Astrocyte (in vitro differentiated cells and primary cell): ENCODE data around the gene FABP3. TPM values are rescaled to one million over a fixed set of nuclear protein-coding genes. Genes with fewer than 3 reads are reported as not detected.

Source experiments
- DNase-seq: peaks from one replicate; pipeline ENCODE4 v3.0.0-alpha.2; 2010; ENCODE audit warnings: low read depth
- FAIRE-seq: peaks from 2 replicates; lab custom pipeline; 2011; peaks lifted over from hg19 to GRCh38; lab: Jason Lieb, UNC
- H2AFZ ChIP-seq: 2 replicates; pipeline ENCODE4 v1.6.0; 2012; ENCODE audit warnings: low read depth, low read length, inconsistent platforms
- H3K27ac ChIP-seq: 2 replicates; pipeline ENCODE4 v1.5.1; 2011; ENCODE audit warnings: low read depth, low read length, inconsistent platforms
- H3K27me3 ChIP-seq: 2 replicates; pipeline ENCODE4 v1.6.0; 2011; ENCODE audit warnings: low read length, inconsistent platforms; ENCODE audit not compliant: insufficient read depth
- H3K36me3 ChIP-seq: 2 replicates; pipeline ENCODE4 v1.5.1; 2011; ENCODE audit warnings: low read length, inconsistent platforms; ENCODE audit not compliant: insufficient read depth
- H3K4me1 ChIP-seq: 2 replicates; pipeline ENCODE4 v1.5.1; 2011; ENCODE audit warnings: low read length, inconsistent platforms; ENCODE audit not compliant: insufficient read depth
- H3K4me2 ChIP-seq: 2 replicates; pipeline ENCODE4 v1.6.0; 2012; ENCODE audit warnings: low read length, inconsistent platforms
- H3K4me3 ChIP-seq: 2 replicates; pipeline ENCODE4 v1.5.1; 2011; ENCODE audit warnings: low read depth, mild to moderate bottlenecking, low read length, inconsistent platforms; ENCODE audit not compliant: insufficient read depth
- H3K79me2 ChIP-seq: 2 replicates; pipeline ENCODE4 v1.6.0; 2012; ENCODE audit warnings: mild to moderate bottlenecking, low read length, inconsistent platforms; ENCODE audit not compliant: insufficient read depth
- H3K9ac ChIP-seq: 2 replicates; pipeline ENCODE4 v1.6.0; 2012; ENCODE audit warnings: mild to moderate bottlenecking, low read length, inconsistent platforms
- H3K9me3 ChIP-seq: 2 replicates; pipeline ENCODE4 v1.5.1; 2012; ENCODE audit warnings: low read depth, mild to moderate bottlenecking, low read length, inconsistent platforms; ENCODE audit not compliant: insufficient read depth
- H4K20me1 ChIP-seq: 2 replicates; pipeline ENCODE4 v1.6.0; 2012; ENCODE audit warnings: low read length, inconsistent platforms; ENCODE audit not compliant: insufficient read depth
- H3K27ac Mint-ChIP-seq: one replicate; pipeline ENCODE4 v1.8.0; 2021; ENCODE audit warnings: mild to moderate bottlenecking, mixed read lengths; ENCODE audit not compliant: unreplicated experiment
- H3K27me3 Mint-ChIP-seq: one replicate; pipeline ENCODE4 v1.8.0; 2021; ENCODE audit warnings: low read depth, mixed read lengths; ENCODE audit not compliant: unreplicated experiment
- H3K36me3 Mint-ChIP-seq: one replicate; pipeline ENCODE4 v1.8.0; 2021; ENCODE audit warnings: low read depth, mixed read lengths; ENCODE audit not compliant: unreplicated experiment
- H3K4me1 Mint-ChIP-seq: one replicate; pipeline ENCODE4 v1.8.0; 2021; ENCODE audit warnings: low read depth, mixed read lengths; ENCODE audit not compliant: unreplicated experiment
- H3K4me3 Mint-ChIP-seq: one replicate; pipeline ENCODE4 v1.8.0; 2021; ENCODE audit warnings: mild to moderate bottlenecking, moderate library complexity, mixed read lengths; ENCODE audit not compliant: unreplicated experiment
- H3K9me3 Mint-ChIP-seq: one replicate; pipeline ENCODE4 v1.8.0; 2021; ENCODE audit warnings: mild to moderate bottlenecking, mixed read lengths; ENCODE audit not compliant: unreplicated experiment
- CTCF ChIP-seq: IDR thresholded peaks from 2 replicates; pipeline ENCODE4 v1.5.1; 2011; ENCODE audit warnings: low read depth, mild to moderate bottlenecking, inconsistent platforms, low read length, moderate library complexity; ENCODE audit not compliant: insufficient read depth
- EZH2 ChIP-seq: IDR thresholded peaks from 2 replicates; pipeline ENCODE4 v1.6.1; 2012; ENCODE audit warnings: mild to moderate bottlenecking, low read length, inconsistent platforms; ENCODE audit not compliant: insufficient read depth
- total RNA-seq: library from RNA; stranded (reverse); gene quantifications from 2 replicates; pipeline ENCODE4 v1.2.1, GENCODE V29; 2021

Gene FABP3
- total RNA-seq, 1 donor from 2014 or later = 20.4 TPM

GRCh38 chr1:31377364-31377863 lies 4.5 kb upstream of the FABP3 start:
- peaks cover 13% of the 10 kb centered on the region for H3K4me1 Mint-ChIP-seq
- peak overlapping the region; percentile 73 for H3K27ac Mint-ChIP-seq
- Histone ChIP-seq H3K4me3 (no peak overlapping the region), H3K36me3 (no peaks in the 10 kb centered on the region), H3K4me1 (peaks cover 27% of the 10 kb centered on the region), H4K20me1 (no peaks in the 10 kb centered on the region), H3K9me3 (no peaks in the 10 kb centered on the region), H2AFZ (no peak overlapping the region), H3K79me2 (no peaks in the 10 kb centered on the region), H3K4me2 (peak overlapping the region; percentile 26), H3K27ac (peak overlapping the region; percentile 54), H3K9ac (no peak overlapping the region), H3K27me3 (no peaks in the 10 kb centered on the region)
- H3K27me3 Mint-ChIP-seq = peaks cover 11% of the 10 kb centered on the region
- DNase-seq (no peak), FAIRE-seq (no peak)
- H3K36me3 Mint-ChIP-seq = peaks cover 2% of the 10 kb centered on the region
- TF ChIP-seq CTCF (no peak), EZH2 (no peak)
- H3K4me3 Mint-ChIP-seq = peak overlapping the region; percentile 11
- H3K9me3 Mint-ChIP-seq = no peaks in the 10 kb centered on the region

GRCh38 chr1:31376375-31377134 lies 3.7 kb upstream of the FABP3 start:
- no peaks in the 10 kb centered on the region for H4K20me1 ChIP-seq
- Mint-ChIP-seq H3K9me3 (no peaks in the 10 kb centered on the region), H3K27me3 (peaks cover 6% of the 10 kb centered on the region), H3K36me3 (peaks cover 2% of the 10 kb centered on the region), H3K27ac (peak overlapping the region; percentile 73), H3K4me1 (peaks cover 19% of the 10 kb centered on the region), H3K4me3 (no peak overlapping the region)
- peak overlapping the region; percentile 54 for H3K27ac ChIP-seq
- no peak overlapping the region for H3K9ac ChIP-seq
- H3K79me2 ChIP-seq = no peaks in the 10 kb centered on the region
- peak; percentile 86 for DNase-seq
- no peaks in the 10 kb centered on the region for H3K9me3 ChIP-seq
- peaks cover 27% of the 10 kb centered on the region for H3K4me1 ChIP-seq
- no peaks in the 10 kb centered on the region for H3K27me3 ChIP-seq
- peak overlapping the region; percentile 26 for H3K4me2 ChIP-seq
- H3K36me3 ChIP-seq = no peaks in the 10 kb centered on the region
- H2AFZ ChIP-seq = peak overlapping the region; percentile 44
- FAIRE-seq = peak; percentile 17
- no peak overlapping the region for H3K4me3 ChIP-seq
- TF ChIP-seq EZH2 (no peak), CTCF (no peak)
